Esophagus squamous epithelium (tissue), 4 donors: Measurements from ENCODE around the gene B4GAT1.

ENCODE experiments used
- CTCF ChIP-seq, 6 experiments: fragments of 450-650 bp in 4 of 6; fragments of 200-600 bp in 2 of 6; sonication (generic) in 2 of 6; IDR thresholded peaks; one replicate each; pipeline ENCODE4 v1.5.1; 2016 to 2019; ENCODE audit warnings: antibody characterized with exemption in 6 of 6, mild to moderate bottlenecking in 4 of 6, moderate library complexity in 4 of 6
- POLR2A ChIP-seq, 4 donors: fragments of 450-650 bp; IDR thresholded peaks; one replicate each; pipeline ENCODE4 v1.6.1; 2017; ENCODE audit warnings: antibody characterized with exemption in 4 of 4, mild to moderate bottlenecking in 4 of 4, moderate library complexity in 3 of 4

GRCh38 chr11:66339686-66340483 is 7.5 kb downstream of the B4GAT1 start:
- TF ChIP-seq POLR2A (IDR thresholded peaks at IDR 0.05) = no peak
- no peak for TF ChIP-seq CTCF (IDR thresholded peaks at IDR 0.05)
